ENCODE measurements around the gene CDKAL1.

Gene CDKAL1

GRCh38 chr6:21208796-21209186, 674.5 kb downstream of the CDKAL1 start:
- ChIA-PET CTCF (no interaction called here), POLR2A (no interaction called here)
- TF ChIP-seq CTBP1 (IDR thresholded peaks at IDR 0.05; ENCODE audit: borderline replicate concordance), result no peak
- TF ChIP-seq SP1 (IDR thresholded peaks at IDR 0.05), result no peak
- TF ChIP-seq, protein P1, sequence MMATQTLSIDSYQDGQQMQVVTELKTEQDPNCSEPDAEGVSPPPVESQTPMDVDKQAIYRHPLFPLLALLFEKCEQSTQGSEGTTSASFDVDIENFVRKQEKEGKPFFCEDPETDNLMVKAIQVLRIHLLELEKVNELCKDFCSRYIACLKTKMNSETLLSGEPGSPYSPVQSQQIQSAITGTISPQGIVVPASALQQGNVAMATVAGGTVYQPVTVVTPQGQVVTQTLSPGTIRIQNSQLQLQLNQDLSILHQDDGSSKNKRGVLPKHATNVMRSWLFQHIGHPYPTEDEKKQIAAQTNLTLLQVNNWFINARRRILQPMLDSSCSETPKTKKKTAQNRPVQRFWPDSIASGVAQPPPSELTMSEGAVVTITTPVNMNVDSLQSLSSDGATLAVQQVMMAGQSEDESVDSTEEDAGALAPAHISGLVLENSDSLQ (IDR thresholded peaks at IDR 0.05), result no peak
- no peak for TF ChIP-seq ARNT (IDR thresholded peaks at IDR 0.05)
- no peak for TF ChIP-seq L3MBTL2 (conservative IDR thresholded peaks at IDR 0.05)
- no peak for TF ChIP-seq NFRKB (IDR thresholded peaks at IDR 0.05)
- TF ChIP-seq HDGF (IDR thresholded peaks at IDR 0.05; ENCODE audit: borderline replicate concordance), result no peak
- no peak for TF ChIP-seq LEF1 (IDR thresholded peaks at IDR 0.05; ENCODE audit: borderline replicate concordance)
- TF ChIP-seq BHLHE40 (IDR thresholded peaks at IDR 0.05; ENCODE audit: borderline replicate concordance), result no peak
- TF ChIP-seq SUZ12 (IDR thresholded peaks at IDR 0.05), result no peak
- TF ChIP-seq ELF4 (IDR thresholded peaks at IDR 0.05), result no peak
- no peak for TF ChIP-seq FOXM1 (IDR thresholded peaks at IDR 0.05; ENCODE audit: borderline replicate concordance)
- no peak for TF ChIP-seq FOXK2 (IDR thresholded peaks at IDR 0.05)
- TF ChIP-seq TARDBP (IDR thresholded peaks at IDR 0.05), result no peak
- TF ChIP-seq FOXA1 (IDR thresholded peaks at IDR 0.05), result no peak
- no peak for TF ChIP-seq ZNF384 (IDR thresholded peaks at IDR 0.05)
- no peak for DNase-seq (ENCODE audit: extremely low spot score)

DNA sequence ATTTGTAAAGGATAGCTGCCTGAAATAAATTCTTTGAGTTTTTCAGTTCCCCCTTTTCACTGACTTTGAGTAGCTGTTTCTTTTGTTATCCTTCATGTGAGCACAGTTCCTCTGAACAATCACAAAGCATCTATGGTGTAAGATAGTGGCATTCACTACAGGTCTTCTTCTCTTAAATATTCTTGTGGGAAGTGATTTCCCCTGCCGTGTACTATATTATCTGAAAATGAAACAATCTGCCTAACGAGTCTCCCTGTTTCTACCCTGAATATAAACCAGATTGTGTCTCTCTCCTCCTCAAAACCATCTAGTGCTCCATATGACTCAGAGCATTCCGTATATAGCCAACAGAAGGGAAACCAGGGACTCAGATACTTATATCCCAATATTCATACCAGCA, 679.2 kb downstream of the CDKAL1 start:
- CTCF ChIA-PET, result no interaction called here
- DNase-seq (ENCODE audit: extremely low spot score), result no peak
- POLR2A ChIA-PET, result no interaction called here
- TF ChIP-seq ZNF384 (IDR thresholded peaks at IDR 0.05) (no peak), TARDBP (IDR thresholded peaks at IDR 0.05) (no peak)

GRCh38 chr6:21214738-21215448, 680.6 kb downstream of the CDKAL1 start:
- no peak for DNase-seq (ENCODE audit: extremely low spot score)
- CTCF ChIA-PET, result no interaction called here
- POLR2A ChIA-PET, result no interaction called here

DNA sequence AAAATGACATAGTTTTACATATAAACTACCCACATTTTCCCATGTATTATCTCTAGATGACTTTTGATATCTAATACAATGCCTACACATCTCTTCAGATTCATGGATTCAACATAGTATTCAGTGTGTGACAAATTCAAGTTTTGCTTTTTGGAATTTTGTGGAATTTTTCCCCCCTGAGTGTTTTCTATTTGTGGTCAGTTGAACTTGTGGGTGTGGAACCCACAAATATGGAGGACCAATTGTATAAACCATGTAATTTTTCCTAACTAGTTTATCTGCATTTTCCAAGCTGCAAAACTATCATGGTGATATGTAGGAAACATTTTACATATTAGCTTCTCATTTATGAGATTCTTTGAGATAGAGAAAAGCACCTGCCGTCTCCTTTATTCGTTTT, 685.0 kb downstream of the CDKAL1 start:
- no peak for DNase-seq (ENCODE audit: extremely low spot score)
- TF ChIP-seq ELF4 (IDR thresholded peaks at IDR 0.05) (no peak), LEF1 (IDR thresholded peaks at IDR 0.05; ENCODE audit: borderline replicate concordance) (no peak), CTBP1 (IDR thresholded peaks at IDR 0.05; ENCODE audit: borderline replicate concordance) (no peak), FOXA1 (IDR thresholded peaks at IDR 0.05) (no peak), SP1 (IDR thresholded peaks at IDR 0.05) (no peak), ZNF384 (IDR thresholded peaks at IDR 0.05) (no peak)
- TF ChIP-seq, protein P1 (IDR thresholded peaks at IDR 0.05), result no peak
- CTCF ChIA-PET, result no interaction called here
- POLR2A ChIA-PET, result no interaction called here

More at GRCh38 chr6:21214738-21215448, 680.6 kb downstream of the CDKAL1 start:
- TF ChIP-seq ELF4 (IDR thresholded peaks at IDR 0.05) (no peak), NFRKB (IDR thresholded peaks at IDR 0.05) (no peak), HDGF (IDR thresholded peaks at IDR 0.05; ENCODE audit: borderline replicate concordance) (no peak), SUZ12 (IDR thresholded peaks at IDR 0.05) (no peak), FOXM1 (IDR thresholded peaks at IDR 0.05; ENCODE audit: borderline replicate concordance) (no peak), TARDBP (IDR thresholded peaks at IDR 0.05) (no peak), SP1 (IDR thresholded peaks at IDR 0.05) (no peak), CTBP1 (IDR thresholded peaks at IDR 0.05; ENCODE audit: borderline replicate concordance) (no peak), BHLHE40 (IDR thresholded peaks at IDR 0.05; ENCODE audit: borderline replicate concordance) (no peak), LEF1 (IDR thresholded peaks at IDR 0.05; ENCODE audit: borderline replicate concordance) (no peak), ARNT (IDR thresholded peaks at IDR 0.05) (no peak), ZNF384 (IDR thresholded peaks at IDR 0.05) (no peak)
- TF ChIP-seq, protein P1 (IDR thresholded peaks at IDR 0.05), result no peak

DNA sequence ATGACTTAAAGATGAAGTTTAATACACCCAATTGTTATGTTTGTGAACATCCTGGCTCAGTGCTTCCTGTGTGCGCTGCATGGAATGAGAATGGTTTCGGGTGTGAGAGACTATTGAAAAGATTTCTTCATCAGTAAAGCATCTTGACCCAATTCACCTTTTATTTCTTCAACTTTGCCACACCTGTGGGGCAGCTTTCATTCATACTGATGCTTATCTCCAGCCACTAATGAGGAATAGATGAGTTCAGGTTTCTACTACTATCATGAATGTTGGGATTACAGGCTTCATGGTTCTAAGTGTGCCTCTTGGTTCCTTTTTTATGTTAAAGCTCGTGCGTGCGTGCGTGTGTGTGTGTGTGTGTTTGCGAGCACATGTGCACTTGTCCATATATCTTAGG, 685.6 kb downstream of the CDKAL1 start:
- TF ChIP-seq LEF1 (IDR thresholded peaks at IDR 0.05; ENCODE audit: borderline replicate concordance) (no peak), FOXA1 (IDR thresholded peaks at IDR 0.05) (no peak), TARDBP (IDR thresholded peaks at IDR 0.05) (no peak), FOXM1 (IDR thresholded peaks at IDR 0.05; ENCODE audit: borderline replicate concordance) (no peak), ZNF384 (IDR thresholded peaks at IDR 0.05) (no peak), SUZ12 (IDR thresholded peaks at IDR 0.05) (no peak), SP1 (IDR thresholded peaks at IDR 0.05) (no peak)
- DNase-seq (ENCODE audit: extremely low spot score), result no peak
- ChIA-PET POLR2A (no interaction called here), CTCF (no interaction called here)

DNA sequence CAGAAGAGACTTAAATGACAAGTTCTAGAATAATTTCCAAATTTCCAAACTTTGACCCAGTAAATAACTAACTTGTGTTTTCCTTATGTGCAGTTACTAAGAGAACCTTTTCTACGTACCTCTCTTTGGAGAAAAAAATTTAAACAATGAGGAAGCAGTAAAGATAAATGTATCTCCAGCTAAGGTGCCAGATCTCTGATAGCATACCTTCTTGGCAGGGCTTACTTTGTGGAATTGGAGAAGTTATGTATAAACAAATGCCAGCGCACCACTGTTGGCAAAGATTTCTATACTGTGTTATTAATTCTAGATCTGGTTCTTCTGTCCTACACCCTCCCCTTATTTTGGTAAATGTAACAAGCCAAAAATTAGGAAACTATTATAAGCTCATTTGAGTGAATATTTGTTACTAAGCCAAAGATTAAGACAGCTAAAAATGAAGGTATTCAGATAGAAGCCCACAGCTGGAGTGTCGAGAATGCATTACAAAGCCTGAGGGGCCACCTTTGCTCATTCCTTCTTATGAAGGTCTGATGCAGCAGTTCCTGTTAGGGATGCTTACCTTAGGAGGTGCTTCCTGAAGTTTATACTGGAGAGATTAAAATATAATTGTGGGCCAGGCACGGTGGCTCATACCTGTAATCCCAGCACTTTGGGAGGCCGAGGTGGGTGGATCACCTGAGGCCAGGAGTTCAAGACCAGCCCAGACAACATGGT, 686.2 kb downstream of the CDKAL1 start:
- ChIA-PET POLR2A (no interaction called here), CTCF (no interaction called here)
- TF ChIP-seq CTBP1 (IDR thresholded peaks at IDR 0.05; ENCODE audit: borderline replicate concordance) (no peak), SP1 (IDR thresholded peaks at IDR 0.05) (no peak), FOXK2 (IDR thresholded peaks at IDR 0.05) (no peak), SUZ12 (IDR thresholded peaks at IDR 0.05) (no peak), BHLHE40 (IDR thresholded peaks at IDR 0.05; ENCODE audit: borderline replicate concordance) (no peak), ELF4 (IDR thresholded peaks at IDR 0.05) (no peak)
- DNase-seq (ENCODE audit: extremely low spot score), result no peak
